Stimulated activated CD4-positive, alpha-beta T cell treated with anti-CD3 and anti-CD28 coated beads, Interleukin-1b, Interleukin-23, amount 100 ng/mL, for 24 hours (primary cell): ENCODE measurements around the gene INSRR.

Experiments used
- DNase-seq, 4 experiments: peaks; one replicate each; pipeline ENCODE4 v3.0.0-alpha.2; 2020; ENCODE audit warnings: low read depth in 4 of 4, low spot score in 1 of 4

Gene INSRR

DNA sequence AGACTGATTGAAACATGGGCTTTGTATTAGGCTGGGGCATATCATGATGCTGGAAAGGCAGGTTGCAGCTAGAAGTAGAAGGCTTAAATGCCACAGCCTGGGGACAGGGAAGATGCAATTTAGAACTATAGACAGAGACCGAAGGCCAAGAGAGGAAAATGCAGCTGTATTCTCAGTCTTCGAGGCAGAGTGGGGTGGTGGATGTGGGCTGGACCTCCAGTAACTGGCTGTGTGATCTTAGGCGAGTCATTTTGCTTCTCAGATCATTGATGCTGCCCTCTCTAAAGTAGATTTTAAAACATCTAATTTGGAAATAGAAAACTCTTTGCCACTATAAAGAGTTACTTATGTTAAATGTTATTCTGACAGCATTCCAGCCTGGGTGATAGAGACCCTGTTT is 24.6 kb downstream of the INSRR start:
- no peak for DNase-seq

DNA sequence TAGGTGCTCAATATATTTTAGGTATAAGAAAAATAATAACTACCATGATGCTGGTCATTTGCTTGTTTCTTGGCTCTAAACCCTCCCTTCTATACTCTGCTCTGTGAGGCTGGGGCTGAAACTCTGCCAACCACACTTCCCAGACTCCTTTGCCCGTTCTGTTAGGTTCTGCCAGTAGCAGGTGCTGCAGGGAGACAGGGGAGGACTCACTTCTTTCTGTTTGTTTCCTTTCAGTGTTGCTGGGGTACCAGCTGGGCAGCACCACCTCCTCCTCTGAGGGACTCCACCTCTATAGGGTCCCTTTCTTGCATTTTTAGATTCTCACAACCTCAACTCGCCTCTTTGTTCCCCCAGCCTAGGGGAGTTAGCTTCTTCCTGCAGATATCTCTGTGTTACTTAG is 25.3 kb downstream of the INSRR start:
- DNase-seq: no peak

DNA sequence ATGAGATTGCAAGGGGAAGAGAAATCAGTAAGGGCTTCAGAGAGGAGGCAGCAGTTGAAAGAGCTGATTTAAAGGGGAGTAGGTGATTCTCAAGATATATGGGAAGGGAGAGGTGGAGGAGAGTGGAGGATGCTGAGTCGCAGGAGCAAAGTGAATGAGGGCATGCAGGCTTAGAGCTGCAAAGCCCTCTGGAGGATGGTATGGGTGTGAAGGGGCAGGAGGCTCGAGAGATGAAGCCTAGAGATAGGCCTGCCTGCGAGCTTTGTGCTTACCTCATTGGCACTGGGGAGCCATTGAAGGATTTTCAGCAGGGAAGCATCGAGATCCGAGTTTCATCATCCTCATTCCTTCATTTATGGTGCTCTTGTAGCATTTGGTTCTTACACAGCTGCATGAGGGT is 26.5 kb downstream of the INSRR start:
- DNase-seq: no peak

DNA sequence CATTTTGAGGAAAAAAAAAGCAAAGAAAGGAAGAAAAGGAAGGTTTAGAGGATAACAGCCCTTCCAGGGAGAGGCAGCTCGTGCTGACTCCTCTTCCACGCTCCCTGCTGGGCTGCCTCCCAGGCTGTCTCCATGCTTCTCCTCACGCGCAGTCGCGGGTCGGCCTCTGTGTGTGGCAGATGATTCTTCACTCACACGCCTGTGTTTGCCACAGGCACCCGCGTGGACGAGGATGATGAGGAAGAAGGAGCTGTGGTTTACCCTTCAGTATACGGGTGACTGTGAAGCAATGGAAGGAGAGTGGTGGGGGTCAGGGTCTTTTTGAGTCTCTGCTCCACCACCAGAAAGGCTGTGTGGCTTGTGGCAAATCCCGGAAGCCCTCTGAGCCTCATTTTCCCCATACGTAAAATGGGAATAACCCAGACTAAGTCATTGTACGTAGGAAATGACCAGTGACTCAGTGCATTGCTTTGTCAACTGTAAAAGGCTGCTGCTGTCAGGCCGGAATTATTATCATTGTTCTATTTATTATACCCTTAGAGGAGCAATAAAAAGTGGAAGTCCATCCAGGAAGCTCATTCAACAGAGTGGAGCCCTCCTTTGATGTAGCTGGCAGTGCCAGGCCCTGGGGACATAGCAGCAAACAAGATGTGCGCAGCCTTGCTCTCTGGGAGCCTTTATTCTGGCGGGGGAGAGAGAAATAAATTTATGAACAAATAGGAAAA is 30.4 kb downstream of the INSRR start:
- DNase-seq: no peak

DNA sequence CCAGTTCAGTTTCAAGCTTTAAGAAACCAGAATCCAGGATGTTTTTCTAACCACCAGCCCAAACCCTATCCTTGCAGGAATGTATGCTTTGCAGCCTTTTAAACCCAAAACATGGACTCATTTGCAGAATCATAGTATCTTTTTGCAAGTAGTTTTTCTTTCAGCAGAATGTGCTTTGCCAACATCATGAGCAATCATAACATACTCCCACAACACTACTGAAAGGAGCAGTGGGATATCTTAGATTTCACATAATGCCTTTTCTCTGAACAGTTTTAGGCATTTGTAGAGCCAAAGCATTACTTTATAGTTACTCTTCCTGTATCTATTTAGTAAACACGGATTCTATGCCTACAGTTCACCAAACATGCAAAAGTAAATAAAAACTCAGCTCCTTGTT is 32.3 kb downstream of the INSRR start:
- no peak for DNase-seq

DNA sequence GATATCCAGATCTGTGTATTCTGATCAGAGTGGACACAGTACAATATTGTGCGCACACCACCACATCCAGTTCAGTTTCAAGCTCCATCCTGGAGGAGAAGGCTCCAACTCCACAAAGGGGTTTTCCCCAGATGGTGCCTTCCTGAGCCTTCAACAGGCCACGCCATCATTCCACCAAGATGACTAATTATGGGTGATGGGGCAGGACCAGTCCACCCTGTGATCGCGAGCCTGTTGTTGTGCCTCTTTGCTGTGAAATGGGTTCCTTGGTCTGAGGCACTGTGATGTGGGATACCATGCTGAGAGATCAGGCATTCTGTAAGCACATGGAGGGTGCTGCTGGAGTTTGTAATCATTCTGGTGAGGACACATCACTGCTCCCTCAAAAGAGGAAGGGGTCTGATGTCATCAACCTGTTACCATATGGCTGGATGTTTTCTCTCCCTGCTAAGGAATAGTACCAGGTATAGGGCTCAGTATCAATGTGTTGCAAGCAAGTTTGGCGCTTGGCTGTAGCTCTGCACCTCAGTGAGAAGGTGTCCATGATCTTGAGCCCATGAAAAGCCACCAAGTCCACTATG is 35.6 kb downstream of the INSRR start:
- DNase-seq: no peak

DNA sequence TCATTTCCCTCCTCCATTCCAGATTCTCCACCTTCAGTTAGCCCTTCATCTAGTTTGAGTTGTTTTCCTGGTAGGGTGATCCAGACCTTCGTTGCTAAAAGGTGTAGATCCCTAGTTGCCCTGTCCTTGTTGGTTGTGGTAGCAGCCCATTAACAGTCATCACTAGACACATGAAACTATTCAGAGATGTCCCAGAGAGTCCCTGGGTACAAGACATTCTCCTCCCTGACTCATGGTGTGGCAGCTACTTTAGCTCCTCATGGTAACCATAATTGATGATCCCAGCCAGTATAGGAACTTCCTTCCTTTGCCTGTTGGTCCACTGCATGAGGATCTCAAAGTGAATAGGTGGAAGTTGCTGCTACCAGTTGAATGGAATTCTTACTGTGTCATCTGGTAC is 36.2 kb downstream of the INSRR start:
- no peak for DNase-seq

DNA sequence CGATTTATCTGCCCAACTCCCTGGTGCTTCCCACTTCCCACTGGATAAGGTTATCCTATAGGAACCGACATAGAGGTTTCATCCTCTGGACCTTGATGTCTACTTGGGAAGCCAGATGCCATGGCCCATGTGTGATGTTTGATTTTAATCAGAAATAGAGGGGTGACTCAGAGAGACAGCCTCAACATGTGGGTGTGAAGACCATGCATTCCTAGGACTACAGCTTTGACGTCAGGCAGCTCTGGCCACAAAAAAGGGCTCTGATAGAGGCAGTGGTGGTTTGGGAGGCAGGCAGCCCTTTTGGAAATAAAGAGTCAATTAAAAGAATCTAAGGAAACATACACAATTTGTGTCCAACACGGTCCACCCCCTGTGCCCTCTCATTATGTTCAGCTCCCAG is 37.1 kb downstream of the INSRR start:
- DNase-seq: no peak

DNA sequence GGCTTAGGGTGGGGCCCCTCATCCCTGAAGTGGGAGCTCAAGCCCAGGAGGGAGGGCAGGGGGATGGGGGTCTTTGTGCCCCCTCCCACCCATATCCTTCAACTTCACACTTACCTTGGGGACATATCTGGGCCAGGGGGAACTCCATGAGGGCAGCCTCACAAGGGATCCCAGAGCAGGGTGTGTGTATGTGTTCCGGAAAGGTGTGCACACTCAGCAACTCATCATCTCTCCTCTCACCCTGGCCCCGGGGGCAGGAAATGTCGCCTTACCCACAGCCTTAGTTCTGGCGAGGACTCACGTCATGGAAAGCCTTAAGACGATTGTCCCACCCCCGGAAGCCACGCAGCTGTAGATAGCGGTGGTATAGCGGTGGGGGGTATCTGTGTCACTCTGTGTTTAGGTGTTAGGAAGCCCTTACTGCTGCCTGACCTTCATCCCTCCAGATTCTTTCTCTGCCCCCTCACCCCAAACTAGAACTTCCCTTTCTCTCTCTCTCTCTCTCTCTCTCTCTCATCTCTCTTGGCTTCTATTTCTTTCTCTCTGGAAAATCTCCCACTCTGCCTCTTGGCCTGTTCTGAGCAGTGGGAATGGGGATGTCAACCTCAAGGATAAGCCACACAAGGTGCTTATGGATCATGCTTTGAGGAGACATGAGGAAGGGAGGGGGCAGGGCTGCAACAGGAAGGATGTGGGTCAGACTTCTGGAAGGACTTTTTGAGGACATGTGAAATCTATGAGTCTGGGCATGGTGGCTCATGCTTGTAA is 42.2 kb downstream of the INSRR start, which contains the start of gene SH2D2A:
TSS of gene SH2D2A (minus strand) at position 288 of the 768 bp plus-strand sequence. CDS start at position 148, 140 bp downstream.
- peak; percentile 79 to 93 (median 84) for DNase-seq

DNA sequence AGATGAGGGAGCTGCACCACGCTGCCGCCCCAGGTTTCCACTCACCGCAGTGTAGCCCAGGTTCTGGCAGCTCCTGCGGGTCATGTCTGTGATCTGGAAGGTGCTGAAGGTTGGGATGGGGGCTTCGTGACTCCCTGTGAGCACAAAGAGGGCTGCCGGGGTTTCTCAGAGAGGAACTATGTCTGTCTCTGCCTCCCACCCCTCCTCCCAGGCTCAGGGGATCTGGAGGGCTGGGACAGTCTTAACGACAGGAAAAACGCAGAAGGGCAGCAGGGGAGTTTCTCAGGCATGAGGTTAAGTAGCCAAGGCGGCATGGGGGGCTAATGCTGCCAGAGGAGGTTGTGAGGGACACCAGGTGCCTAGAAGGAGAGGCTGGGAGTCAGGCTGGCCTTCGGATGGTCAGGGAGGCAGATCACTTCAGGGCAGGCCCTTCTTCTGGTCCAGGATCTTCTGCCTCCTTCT is 42.9 kb downstream of the INSRR start:
- DNase-seq: no peak

DNA sequence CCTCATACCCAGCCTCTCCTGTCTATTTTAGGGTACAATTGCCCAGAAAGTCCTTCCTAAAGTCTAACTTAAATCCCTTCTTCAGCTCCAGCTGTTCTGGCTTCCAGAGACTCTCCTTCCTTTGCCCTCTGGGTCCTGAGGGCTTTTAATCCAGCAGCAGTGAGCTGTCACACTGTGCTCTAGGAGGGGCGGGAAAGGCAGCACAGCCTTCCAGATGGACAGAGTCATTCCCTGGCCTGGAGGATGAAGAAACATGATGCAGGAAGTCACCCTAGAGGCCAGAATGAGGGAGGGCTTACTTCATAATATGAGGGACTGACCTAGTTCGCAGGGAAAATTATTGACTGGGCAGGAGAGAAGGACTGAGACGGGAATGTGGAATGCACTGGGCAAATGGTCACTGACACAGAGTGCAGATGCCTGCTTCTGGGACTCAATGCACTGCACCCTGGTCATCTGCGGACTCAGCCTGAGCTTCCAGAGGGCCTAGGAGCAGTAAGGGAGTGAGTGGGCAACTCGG is 43.5 kb downstream of the INSRR start:
- DNase-seq: no peak

DNA sequence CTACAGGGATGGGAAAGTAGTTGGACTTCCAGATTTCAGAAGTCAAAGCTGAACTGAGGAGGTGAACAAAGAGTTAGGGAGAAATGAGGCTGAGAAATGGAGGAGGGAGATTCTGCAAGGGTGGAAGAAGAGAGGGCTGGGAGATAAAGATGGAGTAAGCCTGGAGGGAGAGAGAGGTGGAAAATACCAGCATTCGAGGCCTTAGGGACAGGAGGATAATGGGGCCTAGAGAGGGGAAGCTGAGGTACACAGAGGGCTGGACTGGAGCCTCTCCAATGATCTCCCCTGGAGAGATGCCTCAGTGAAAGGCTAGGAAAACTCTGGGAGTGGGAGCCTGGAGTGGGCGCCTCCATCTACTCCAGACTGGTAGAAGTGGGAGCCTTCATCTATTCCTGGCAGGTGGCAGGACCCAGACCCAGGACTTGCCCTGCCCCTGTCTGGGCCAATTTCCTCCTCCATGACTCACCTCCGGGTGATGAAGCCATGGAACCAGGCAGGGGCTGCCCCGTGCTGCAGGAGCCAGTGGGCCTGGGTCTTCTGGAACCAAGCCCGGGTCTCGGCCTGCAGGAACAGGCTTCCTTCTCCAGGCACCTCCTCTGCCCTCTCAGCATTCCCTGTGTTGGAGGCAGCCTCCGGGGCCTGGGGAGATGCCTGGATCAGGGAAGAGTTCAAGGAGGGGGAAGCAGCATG is 44.2 kb downstream of the INSRR start:
- peak in 1 of 4 experiments; percentile 46 for DNase-seq

DNA sequence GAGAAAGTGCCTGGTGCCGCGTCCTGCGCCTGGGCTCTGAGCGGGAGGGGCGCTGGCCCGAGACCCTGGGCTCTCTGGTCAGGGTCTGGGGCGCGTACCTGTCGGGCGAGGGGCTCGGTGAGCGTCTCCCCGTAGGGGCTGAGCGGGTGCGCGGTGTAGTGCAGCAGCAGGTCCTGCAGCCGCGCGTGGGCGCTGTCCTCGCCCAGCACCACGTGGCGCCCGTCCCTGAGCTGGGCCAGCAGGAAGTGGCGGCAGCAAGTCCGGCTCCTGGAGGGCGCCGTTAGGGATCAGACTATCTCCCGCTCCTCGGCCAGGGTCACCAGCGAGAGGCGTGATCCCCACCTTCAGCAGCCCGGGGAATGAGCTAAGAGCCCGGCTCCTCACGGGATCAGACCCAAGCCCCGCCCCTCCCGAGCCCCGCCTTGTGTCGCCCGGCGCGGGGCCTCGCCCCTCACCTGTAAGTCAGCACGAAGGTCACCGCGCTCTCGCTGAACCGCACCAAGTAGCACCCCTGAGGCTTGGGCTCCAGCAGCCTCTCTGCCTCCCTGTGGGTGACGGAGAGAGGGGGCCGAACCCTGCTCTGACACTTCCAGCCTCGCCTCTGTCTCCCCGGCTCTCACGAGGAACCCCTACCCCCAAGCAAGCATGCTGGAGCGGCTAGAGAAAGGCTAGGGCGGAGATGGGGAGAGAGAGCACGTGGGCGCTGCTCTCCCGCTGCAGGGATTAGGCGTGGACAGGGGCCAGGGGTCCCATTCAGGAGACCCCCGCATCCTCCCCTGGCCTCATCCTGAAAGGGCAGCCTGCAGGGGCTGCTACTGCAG is 45.0 kb downstream of the INSRR start:
- peak; percentile 45 to 81 (median 58) for DNase-seq

DNA sequence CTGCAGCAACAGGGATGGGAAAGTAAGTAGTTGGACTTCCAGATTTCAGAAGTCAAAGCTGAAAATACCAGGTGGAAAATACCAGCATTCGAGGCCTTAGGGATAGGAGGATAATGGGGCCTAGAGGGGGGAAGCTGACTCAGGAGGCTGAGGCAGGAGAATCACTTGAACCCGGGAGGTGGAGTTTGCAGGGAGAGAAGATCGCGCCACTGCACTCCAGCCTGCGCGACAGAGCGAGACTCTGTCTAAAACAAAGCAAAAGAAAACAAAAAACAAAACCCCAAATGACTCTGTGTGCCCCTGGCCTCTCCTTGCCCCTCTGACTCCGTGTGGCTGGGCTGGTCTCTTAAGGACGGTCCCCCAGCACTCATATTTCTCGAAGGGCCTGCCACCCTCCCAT is 45.6 kb downstream of the INSRR start:
- no peak for DNase-seq

DNA sequence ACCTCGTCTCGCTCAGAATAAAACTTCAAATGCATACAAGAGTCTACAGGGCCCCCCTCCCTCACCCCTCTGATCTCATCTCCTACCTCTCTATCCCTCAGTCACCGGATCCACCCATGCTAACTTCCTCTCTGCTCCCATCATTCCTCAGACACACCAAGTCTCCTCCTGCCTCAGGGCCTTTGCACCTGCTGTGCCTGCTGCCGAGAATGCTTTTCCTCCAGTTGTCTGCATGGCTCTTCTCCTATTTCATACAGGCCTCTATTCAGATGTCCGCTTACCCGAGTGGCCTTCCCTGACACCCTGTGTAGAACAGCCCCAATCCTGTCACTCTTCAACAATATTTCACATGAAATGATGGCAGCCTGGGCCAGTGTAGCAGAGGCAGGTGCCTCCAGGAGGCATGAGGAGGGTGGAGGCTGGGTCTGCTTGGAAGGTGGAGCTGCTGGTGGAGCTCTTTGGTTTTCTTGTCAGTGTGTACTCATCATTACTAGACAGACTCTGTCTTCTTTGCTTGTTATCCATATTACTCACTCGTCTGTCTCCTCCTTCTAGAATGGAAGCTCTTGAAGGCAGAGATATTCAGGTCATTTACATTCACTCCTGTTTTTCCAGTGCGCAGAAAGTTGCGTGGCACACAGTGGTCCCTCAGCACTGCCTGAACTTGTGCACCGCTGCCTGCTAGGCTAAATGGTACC is 46.5 kb downstream of the INSRR start:
- DNase-seq: no peak

DNA sequence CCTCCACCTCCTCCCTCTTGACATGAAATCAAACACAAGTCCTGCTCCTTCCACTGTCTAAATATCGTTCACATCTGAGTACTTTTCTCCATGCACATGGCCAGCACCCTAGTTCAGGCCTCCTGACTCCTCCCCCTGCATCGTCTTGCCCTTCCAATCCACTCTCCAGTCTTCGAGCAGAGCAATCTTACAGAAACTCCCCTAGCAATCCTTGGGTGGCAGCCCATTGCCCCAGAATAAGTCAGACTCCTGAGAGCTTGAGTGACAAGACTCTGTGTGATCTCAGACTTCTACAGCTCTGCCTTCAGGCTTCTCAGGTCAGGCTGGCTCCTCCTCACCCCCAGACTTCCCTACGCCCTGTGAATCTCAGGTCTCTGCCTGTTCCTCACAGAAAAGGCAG is 47.7 kb downstream of the INSRR start:
- no peak for DNase-seq

DNA sequence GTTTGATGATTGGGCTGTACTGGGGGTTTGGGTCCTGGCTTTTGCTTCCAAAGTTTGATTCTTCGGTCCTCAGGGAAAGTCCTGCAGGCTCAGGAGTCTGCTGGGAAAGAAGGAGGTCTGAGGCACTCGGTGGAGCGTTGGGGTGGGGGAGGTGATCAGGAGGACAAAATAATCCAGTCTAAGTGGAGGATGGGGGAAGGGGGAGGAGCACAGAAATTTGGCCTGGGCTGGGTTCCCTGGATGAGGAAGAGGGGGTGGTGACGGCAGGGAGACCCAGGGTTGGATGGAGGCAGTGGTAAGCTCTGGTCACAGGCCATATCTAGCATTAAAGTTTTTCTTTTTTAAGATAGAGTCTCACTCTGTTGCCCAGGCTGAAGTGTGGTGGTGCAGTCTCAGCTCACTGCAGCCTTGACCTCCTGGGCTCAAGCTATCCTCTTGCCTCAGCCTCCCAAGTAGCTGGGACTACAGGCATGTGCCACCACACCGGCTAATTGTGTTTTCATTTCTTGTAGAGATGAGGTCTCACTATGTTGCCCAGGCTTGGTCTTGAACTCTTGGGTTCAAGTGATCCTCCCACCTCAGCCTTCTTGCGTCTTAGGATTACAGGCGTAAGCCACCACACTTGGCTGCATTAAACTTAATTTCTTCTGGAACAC is 49.1 kb downstream of the INSRR start:
- no peak for DNase-seq

DNA sequence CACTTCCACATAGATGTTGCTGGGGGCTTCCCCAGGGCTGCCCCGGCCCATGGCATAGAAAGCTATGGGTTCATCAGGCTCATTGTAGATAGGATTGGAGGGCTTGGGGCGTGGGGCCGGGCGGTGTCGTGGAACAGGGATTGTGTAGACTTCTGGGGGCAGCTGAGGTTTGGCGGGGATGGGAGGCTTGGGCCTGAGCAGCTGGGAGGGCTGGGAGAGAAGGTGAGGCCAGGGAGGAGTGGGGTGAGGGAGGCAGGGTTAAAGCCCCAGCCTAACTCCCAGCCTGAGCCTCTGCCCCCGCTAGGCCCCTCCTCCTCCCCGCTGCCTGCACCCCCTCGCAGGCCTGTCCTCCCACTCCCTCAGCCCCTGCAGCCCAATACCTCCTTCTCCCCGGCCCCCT is 49.6 kb downstream of the INSRR start:
- no peak for DNase-seq
